Measurements from ENCODE around the gene CEP112.

DNA sequence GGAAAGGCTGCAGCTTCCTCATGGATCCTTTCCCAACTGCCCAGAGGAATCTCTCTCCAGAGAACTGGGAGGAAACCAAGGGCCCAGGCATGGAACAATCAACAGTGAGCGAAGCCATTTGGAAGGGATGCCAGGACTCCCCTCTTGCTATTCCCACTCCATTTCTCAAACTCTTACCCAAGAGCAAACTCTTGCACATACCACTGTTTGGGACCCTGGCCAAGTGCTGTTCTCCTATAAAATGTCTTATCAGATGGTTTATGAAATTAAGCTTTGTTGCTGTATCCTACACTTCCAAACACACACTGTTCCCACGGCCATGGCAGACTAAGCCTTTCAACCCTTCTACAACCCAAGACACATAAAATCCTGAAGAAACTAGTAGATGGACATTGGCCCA lies 582.2 kb downstream of the CEP112 start:
- TF ChIP-seq POLR2AphosphoS5 (IDR thresholded peaks at IDR 0.05; ENCODE audit: low read depth, low read length): no peak
- TF ChIP-seq TAF1 (IDR thresholded peaks at IDR 0.05; ENCODE audit: low read depth, low read length): no peak
- TF ChIP-seq POLR2A (IDR thresholded peaks at IDR 0.05; ENCODE audit: low read depth, low read length): no peak
- no peak for TF ChIP-seq POU2F2 (IDR thresholded peaks at IDR 0.05; ENCODE audit: low read depth, low read length)
- no peak for TF ChIP-seq SPI1 (IDR thresholded peaks at IDR 0.05; ENCODE audit: low read depth, low read length)

Measured in GM12891 (cell line).